GM19023 (cell line): Measurements from ENCODE around the gene MSS51.
"Not testable (repeated sequence)": the region's sequence is repeated elsewhere in the genome, so short reads cannot be mapped to it uniquely, and the experiment has no call there.

Source experiments
- ATAC-seq: cut with Tn5 transposase; IDR thresholded peaks from one replicate; pipeline ENCODE4 v1.9.1; 2021; ENCODE audit warnings: mild to moderate bottlenecking, moderate library complexity; ENCODE audit not compliant: unreplicated experiment

The MSS51 gene

GRCh38 chr10:73414230-73414945, 19.0 kb downstream of the MSS51 start:
- peak; percentile 36 for ATAC-seq

DNA sequence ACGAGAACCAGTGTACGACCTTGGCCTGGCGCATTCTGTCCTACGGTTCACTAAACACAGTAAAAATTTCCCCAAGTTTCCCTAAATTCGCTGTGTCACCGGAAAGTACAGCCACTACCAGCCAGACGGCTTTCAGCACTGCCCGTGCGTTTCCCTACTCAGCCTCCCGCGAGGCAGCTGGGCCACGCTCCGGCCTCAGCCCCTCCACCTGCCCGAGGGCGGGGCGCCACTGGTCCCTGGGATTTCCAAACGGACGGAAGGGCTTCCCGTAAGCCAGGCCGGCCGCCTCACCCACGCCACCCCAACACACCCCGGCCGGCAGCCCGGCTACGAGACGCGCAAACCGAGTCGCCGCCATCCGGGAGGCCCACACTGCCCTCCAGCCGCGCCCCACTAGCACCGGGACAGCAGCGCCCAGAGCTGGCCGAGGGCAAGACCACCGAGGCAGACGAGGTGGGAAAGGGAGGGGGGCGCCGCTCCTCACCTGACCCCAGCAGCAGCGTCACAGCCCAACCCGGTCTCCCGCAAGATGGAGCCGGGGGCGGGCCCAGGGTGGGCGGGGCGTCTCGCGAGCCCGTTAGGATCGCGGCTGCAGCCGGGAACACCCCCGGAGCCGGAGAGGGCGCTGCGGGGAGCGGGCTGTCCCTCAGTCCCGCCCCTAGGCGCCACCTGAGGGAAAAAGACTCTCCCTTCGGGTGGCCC, 19.7 kb downstream of the MSS51 start, which contains the start of gene ANXA7:
Gene ANXA7, minus strand, starts transcription at position 531 of the 702 bp plus-strand sequence. CDS start 13,202 bp downstream, outside the sequence.
- ATAC-seq, result peak; percentile 89

GRCh38 chr10:73413108-73413527, 20.2 kb downstream of the MSS51 start:
- peak; percentile 18 for ATAC-seq

GRCh38 chr10:73410897-73411296, 22.5 kb downstream of the MSS51 start:
- no peak for ATAC-seq

DNA sequence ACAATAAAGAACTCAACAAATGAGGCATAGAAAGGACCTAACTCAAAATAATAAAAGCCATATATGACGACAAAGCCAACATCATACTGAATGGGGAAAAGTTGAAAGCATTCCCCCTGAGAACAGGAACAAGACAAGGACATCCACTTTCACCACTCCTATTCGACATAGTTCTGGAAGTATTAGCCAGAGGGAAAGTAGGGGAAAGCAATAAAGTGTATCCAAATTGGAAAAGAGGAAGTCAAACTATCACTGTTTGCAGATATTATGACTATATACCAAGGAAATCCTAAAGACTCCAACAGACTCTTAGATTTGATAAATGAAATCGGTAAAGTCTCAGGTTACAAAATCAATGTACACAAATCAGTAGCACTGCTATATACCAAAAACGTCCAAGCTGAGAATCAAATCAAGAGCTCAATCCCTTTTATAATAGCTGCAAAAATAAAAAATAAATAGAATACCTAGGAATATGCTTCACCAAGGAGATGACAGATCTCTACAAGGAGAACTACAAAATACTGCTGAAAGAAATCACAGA, 24.3 kb downstream of the MSS51 start:
- ATAC-seq, result no peak

DNA sequence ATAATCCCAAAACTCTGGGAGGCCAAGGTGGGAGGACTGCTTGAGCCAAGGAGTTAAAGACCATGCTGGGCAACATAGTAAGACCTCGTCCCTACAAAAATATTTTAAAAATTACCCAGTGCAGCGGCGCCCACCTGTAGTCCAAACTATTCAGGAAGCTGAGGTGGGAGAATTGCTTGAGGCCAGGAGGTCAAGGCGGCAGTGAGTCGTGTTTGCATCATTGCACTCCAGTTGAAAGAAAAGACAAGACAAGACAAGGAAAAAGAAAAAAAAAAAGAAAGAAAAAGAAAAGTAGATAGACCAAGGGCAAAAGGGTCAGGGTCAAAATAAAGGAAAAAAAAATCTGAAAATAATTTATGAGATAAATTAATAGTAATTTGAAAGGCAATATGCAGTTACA, 25.3 kb downstream of the MSS51 start:
- no peak for ATAC-seq

- ATAC-seq, result no peak
Measured at GRCh38 chr10:73407495-73407894, 25.9 kb downstream of the MSS51 start.

DNA sequence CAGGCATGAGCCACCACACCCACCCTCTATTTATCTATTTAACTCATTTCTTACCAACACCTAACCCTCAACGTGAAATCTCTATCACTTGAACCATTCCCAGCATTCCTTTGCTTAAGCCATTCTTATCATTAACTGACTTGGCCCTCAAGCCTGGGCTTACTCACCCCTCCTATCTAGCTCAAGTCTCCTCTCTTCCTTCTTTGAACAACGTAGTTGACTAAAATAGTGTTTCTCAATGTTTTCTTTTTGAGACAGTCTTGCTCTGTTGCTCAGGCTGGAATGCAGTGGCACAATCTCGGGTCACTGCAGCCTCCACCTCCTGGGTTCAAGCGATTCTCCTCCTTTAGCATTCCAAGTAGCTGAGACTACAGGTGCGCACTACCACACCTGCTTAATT, 26.5 kb downstream of the MSS51 start:
- ATAC-seq, result no peak

DNA sequence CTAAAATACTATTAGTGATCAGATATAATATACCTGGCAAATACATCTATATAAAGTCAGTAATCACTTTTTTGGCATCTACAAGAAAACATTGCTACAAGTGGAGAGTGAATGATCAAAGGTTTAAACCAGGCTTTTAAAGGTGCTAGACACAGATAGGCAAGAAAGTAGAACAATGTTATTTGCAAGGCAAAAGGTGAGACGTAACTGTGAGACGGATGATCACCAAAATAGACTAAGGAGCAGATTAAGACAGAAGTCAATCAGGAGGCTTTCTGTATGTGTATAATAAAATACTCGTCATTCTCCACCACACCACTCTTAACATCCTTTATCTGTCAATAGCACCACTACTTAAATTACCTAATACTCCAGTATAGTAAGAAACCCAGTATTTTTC, 27.8 kb downstream of the MSS51 start:
- ATAC-seq, result no peak

GRCh38 chr10:73404690-73405089, 28.7 kb downstream of the MSS51 start:
- no peak for ATAC-seq

DNA sequence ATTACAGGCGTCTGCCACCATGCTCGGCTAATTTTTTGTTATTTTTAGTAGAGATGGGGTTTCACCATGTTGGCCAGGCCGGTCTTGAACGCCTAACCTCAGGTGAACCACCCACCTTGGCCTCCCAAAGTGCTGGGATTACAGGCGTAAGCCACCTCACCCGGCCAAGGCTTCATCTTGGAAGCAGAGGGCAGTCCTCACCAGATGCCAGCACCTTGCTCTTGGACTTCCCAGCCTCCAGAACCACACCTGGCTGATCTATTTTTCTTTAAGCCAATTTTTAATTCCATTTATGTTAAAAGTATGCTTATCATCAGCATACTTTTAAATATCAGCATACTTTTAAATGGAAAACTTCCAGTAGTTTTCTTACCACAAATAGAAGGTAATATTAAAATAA, 31.7 kb downstream of the MSS51 start:
- ATAC-seq, result no peak

- ATAC-seq, result no peak
Measured at GRCh38 chr10:73399063-73399462, 34.3 kb downstream of the MSS51 start.

- no peak for ATAC-seq
Measured at GRCh38 chr10:73398024-73398423, 35.3 kb downstream of the MSS51 start.

DNA sequence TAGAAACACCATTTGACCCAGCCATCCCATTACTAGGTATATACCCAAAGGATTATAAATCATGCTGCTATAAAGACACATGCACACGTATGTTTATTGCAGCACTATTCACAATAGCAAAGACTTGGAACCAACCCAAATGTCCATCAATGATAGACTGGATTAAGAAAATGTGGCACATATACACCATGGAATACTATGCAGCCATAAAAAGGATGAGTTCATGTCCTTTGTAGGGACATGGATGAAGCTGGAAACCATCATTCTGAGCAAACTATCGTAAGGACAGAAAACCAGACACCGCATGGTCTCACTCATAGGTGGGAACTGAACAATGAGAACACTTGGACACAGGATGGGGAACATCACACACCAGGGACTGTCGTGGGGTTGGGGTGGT, 39.0 kb downstream of the MSS51 start:
- ATAC-seq, result not testable (repeated sequence)

DNA sequence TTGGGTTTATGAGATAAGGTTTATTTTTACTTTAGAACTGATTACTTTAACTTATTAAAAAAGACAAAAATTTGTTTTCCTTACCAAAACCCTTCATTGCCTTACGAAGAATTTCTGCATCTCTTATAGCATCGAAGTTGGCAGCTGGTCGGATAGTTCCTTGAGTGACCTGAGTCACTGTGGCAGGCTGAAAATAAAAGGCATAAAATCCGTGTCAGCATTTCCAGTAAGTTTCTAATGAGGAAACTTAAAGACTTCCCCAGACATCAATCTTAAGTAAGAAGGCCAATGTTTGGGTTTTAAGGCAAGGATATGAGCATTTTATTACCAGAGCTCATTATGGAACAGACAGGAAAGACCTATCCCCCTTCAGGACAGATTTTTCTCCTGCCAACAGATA, 45.1 kb downstream of the MSS51 start:
- ATAC-seq, result no peak

DNA sequence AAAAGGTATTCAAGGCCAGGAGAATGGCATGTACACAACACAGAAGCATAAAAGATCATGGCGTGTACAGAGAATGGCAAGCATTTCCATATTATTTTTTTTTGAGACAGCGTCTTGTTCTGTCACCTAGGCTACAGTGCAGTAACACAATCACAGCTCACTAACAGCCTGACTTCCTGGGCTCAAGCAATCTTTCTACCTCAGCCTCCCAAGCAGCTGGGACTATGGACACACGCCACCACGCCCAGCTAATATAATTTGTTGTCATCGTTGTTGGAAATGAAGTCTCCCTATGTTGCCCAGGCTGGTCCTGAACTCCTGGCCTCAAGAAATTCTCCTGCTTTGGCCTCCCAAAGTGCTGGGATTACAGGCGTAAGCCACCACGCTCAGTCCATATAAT, 46.8 kb downstream of the MSS51 start:
- no peak for ATAC-seq

- ATAC-seq, result no peak
Measured at GRCh38 chr10:73379064-73379748, 54.2 kb downstream of the MSS51 start.

- ATAC-seq, result no peak
Measured at GRCh38 chr10:73376679-73377078, 56.7 kb downstream of the MSS51 start.
